Measurements from ENCODE around the gene U2AF2. TPM values are rescaled to one million over a fixed set of nuclear protein-coding genes. Genes with fewer than 3 reads are reported as not detected.
A peak's percentile ranks its signal among the peaks of the same experiment; 100 is the strongest.

U2AF2 gene
- total and polyA plus RNA-seq, 8 donors, result 53.2 to 463 (median 114) TPM

- Histone ChIP-seq H3K4me3 (peak overlapping the region; percentile 22 to 98 (median 76)), H3K4me1 (peaks cover 65 to 93% (median 86%) of the 10 kb centered on the region in 4 donors), H3K9me3 (no peaks in the 10 kb centered on the region), H3K36me3 (peaks cover 42 to 73% (median 68%) of the 10 kb centered on the region in 4 donors), H3K27ac (peak overlapping the region; percentile 67 to 95 (median 92)), H3K27me3 (no peaks in the 10 kb centered on the region)
- TF ChIP-seq POLR2AphosphoS5 (IDR thresholded peaks at IDR 0.05), result peak in 1 of 3 donors; percentile 14
- no peak for TF ChIP-seq EP300 (IDR thresholded peaks at IDR 0.05)
- TF ChIP-seq CTCF (IDR thresholded peaks at IDR 0.05), result no peak
- TF ChIP-seq POLR2A (IDR thresholded peaks at IDR 0.05), result no peak
- DNase-seq, result peak; percentile 43 to 67
- intact Hi-C loops (cut with DNase I; ENCODE audit: low total_unique reads), result no loop called here
- WGBS, 5 donors, result 16 to 48% (median 36%) methylated on average over 6 of the region's 6 CpGs
These were observed 22.8 kb downstream of the U2AF2 start for GRCh38 chr19:55677572-55678028.

DNA sequence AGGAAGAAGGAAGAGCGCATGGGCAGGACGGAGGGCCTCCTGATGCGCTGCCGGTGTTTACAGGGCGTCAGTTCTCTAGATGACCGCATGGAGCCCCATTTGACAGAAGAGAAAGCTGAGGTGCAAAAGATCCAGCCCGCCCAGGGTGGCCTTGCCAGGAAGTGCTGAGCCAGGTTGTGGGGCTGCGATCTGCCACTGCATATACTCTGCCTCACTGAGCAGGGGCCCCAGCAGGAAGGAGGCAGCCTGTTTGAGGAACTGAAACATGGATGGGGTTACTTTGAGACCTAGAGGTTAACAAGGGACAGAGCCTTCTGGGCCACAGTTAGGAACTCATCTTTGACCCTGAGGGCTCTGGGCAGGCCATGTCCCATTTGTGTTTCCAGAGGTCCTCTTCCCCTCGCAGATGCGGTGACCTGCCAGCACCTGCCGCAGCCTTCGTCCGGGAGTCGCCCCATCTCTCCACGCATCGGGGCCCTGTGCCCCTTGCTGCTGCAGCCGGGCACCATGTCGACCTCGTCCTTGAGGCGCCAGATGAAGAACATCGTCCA, 23.4 kb downstream of the U2AF2 start:
- H3K9me3 ChIP-seq, result no peaks in the 10 kb centered on the region
- intact Hi-C loops (cut with DNase I; ENCODE audit: low total_unique reads), result no loop called here
- H3K27me3 ChIP-seq, result no peaks in the 10 kb centered on the region
- H3K36me3 ChIP-seq, result peaks cover 46 to 75% (median 68%) of the 10 kb centered on the region in 4 donors
- peak overlapping the region; percentile 67 to 95 (median 92) for H3K27ac ChIP-seq
- peaks cover 71 to 94% (median 88%) of the 10 kb centered on the region in 4 donors for H3K4me1 ChIP-seq
- H3K4me3 ChIP-seq, result peak overlapping the region in 3 of 4 donors; percentile 22 to 81 (median 70)
- 65 to 79% (median 75%) methylated on average over 14 to 21 of the region's 21 CpGs for WGBS, 5 donors
- TF ChIP-seq POLR2A (IDR thresholded peaks at IDR 0.05) (no peak), EP300 (IDR thresholded peaks at IDR 0.05) (no peak), CTCF (IDR thresholded peaks at IDR 0.05) (no peak), POLR2AphosphoS5 (IDR thresholded peaks at IDR 0.05) (no peak)
- peak; percentile 43 to 61 for DNase-seq

GRCh38 chr19:55679343-55680257, 24.8 kb downstream of the U2AF2 start:
- Histone ChIP-seq H3K36me3 (peaks cover 42 to 74% (median 68%) of the 10 kb centered on the region in 4 donors), H3K9me3 (no peaks in the 10 kb centered on the region), H3K27me3 (no peaks in the 10 kb centered on the region), H3K4me3 (peak overlapping the region in 1 of 4 donors; percentile 81), H3K27ac (peak overlapping the region; percentile 20 to 94 (median 57)), H3K4me1 (peaks cover 68 to 93% (median 86%) of the 10 kb centered on the region in 4 donors)
- no peak for TF ChIP-seq POLR2A (IDR thresholded peaks at IDR 0.05)
- no peak for TF ChIP-seq EP300 (IDR thresholded peaks at IDR 0.05)
- TF ChIP-seq POLR2AphosphoS5 (IDR thresholded peaks at IDR 0.05), result no peak
- no peak for TF ChIP-seq CTCF (IDR thresholded peaks at IDR 0.05)
- WGBS, 5 donors, result 63 to 80% (median 68%) methylated on average over 13 to 24 of the region's 24 CpGs
- intact Hi-C loops (cut with DNase I; ENCODE audit: low total_unique reads), result no loop called here
- no peak for DNase-seq

DNA sequence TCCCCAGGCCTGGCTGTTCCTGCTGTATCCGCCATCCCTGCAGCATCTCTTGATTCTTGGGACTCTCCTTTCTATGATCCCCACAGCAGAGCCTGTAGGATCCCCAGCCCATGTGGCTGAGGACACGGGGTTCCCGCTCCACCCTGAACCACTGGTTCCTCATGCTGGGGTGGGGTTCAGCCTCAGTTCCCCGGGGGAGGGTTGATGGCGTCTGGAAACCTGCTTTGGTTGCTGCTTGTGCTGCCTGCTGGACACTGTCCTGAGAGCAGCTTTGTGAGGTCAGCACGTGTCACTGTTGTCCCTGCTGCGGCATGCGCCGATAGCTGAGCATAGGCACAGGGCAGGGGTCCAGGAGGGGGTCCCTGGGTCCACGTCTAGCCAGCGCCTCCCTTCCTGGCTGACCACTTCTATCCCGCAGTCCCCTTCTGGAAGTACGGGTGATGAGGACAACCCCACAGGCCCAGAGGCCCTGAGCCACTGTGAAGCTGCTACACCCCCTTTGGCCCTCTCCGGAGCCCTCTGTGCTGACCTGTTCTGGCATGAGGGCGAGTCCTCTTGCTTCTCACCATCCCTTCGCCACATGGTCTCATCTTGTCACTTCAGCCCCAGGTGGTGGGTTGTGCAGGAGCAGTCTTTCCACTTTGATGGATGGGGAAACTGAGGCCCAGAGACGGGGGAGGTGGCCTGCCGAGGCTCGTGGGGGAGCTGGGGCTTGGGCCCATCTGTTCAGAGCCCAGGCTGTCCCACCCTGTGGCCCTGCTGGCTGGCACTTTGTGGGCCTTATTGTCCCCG, 25.7 kb downstream of the U2AF2 start:
- H3K4me1 ChIP-seq, result peaks cover 75 to 99% (median 93%) of the 10 kb centered on the region in 4 donors
- no peak overlapping the region for H3K4me3 ChIP-seq
- WGBS, 5 donors, result 81 to 94% (median 85%) methylated on average over 12 to 20 of the region's 20 CpGs
- TF ChIP-seq EP300 (IDR thresholded peaks at IDR 0.05), result no peak
- TF ChIP-seq POLR2A (IDR thresholded peaks at IDR 0.05), result no peak
- no peak for TF ChIP-seq CTCF (IDR thresholded peaks at IDR 0.05)
- TF ChIP-seq POLR2AphosphoS5 (IDR thresholded peaks at IDR 0.05), result no peak
- no peaks in the 10 kb centered on the region for H3K9me3 ChIP-seq
- H3K36me3 ChIP-seq, result peaks cover 45 to 83% (median 78%) of the 10 kb centered on the region in 4 donors
- no peak for DNase-seq
- H3K27me3 ChIP-seq, result no peaks in the 10 kb centered on the region
- H3K27ac ChIP-seq, result peak overlapping the region in 4 of 5 donors; percentile 6 to 94 (median 70)
- intact Hi-C loops (cut with DNase I; ENCODE audit: low total_unique reads), result no loop called here

All from stomach (tissue), 9 donors.